Astrocyte (in vitro differentiated cells and primary cell): ENCODE measurements around the gene DLK1.

Experiments
- EZH2 ChIP-seq: IDR thresholded peaks from 2 replicates; pipeline ENCODE4 v1.6.1; 2012; ENCODE audit warnings: mild to moderate bottlenecking, low read length, inconsistent platforms; ENCODE audit not compliant: insufficient read depth
- TF ChIP-seq, protein P1 (sequence below): IDR thresholded peaks from 2 replicates; pipeline ENCODE4 v1.5.1; 2011; ENCODE audit warnings: low read depth, mild to moderate bottlenecking, inconsistent platforms, low read length, moderate library complexity; ENCODE audit not compliant: insufficient read depth

DNA sequence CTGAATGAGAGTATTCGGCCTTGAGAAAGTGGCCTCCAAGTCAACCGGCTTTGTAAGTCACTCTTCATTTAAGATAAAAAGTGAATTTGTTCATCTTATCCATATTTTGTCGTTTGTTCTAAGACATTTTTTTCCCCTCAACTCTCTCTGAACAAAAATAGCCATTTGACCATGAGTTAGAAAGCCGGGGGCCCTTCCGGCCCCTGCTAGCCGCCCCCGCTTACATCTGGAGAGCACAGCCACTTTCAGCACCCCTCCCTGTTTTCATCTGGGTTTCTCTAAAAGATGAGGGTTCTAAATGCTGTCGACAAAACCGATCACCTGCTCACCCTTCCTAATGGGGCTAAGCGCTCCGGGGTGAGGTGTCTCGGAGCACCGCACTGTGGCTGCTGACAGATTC, 30.7 kb upstream of the DLK1 start:
- TF ChIP-seq EZH2: no peak
- TF ChIP-seq, protein P1, sequence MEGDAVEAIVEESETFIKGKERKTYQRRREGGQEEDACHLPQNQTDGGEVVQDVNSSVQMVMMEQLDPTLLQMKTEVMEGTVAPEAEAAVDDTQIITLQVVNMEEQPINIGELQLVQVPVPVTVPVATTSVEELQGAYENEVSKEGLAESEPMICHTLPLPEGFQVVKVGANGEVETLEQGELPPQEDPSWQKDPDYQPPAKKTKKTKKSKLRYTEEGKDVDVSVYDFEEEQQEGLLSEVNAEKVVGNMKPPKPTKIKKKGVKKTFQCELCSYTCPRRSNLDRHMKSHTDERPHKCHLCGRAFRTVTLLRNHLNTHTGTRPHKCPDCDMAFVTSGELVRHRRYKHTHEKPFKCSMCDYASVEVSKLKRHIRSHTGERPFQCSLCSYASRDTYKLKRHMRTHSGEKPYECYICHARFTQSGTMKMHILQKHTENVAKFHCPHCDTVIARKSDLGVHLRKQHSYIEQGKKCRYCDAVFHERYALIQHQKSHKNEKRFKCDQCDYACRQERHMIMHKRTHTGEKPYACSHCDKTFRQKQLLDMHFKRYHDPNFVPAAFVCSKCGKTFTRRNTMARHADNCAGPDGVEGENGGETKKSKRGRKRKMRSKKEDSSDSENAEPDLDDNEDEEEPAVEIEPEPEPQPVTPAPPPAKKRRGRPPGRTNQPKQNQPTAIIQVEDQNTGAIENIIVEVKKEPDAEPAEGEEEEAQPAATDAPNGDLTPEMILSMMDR: no peak
